T-cell (primary cell): ENCODE data around the gene HPS1. TPM values are rescaled to one million over a fixed set of nuclear protein-coding genes. Genes with fewer than 3 reads are reported as not detected.

Experiments
- total RNA-seq, 35 experiments: library from RNA in 6 of 35; stranded (reverse) in 6 of 35; fragments of 120-200 nt in 1 of 35; gene quantifications; one replicate each; pipeline versions ENCODE4 v1.2.1 to v1.2.4 and lab custom pipeline; 2013 to 2026

Gene HPS1
- total RNA-seq, 5 donors from 2014 or later (not counting 1 experiment from before 2014, with no cell fraction given): 74.7 to 99.3 (median 92.7) TPM

Other genes starting within 250 kb of the HPS1 start
- gene LOXL4, start 178.7 kb downstream of the HPS1 start, total RNA-seq: under 1 TPM in 1 of 5 donors, not detected in 4; 0.09 TPM
- 10 to 100 TPM; 16.4 to 27.5 (median 20.0) TPM for gene PYROXD2, start 31.8 kb downstream of the HPS1 start, total RNA-seq